VCaP (cell line): ENCODE measurements around the gene CNMD.
"Not testable (repeated sequence)": the region's sequence is repeated elsewhere in the genome, so short reads cannot be mapped to it uniquely, and the experiment has no call there.

ENCODE experiments used
- H3K27ac ChIP-seq: fragments of 450-650 bp; 2 replicates; pipeline ENCODE4 v1.5.1; 2017
- CTCF ChIP-seq: fragments of 450-650 bp; conservative IDR thresholded peaks from 2 replicates; pipeline ENCODE4 v1.5.1; 2017; ENCODE audit warnings: mild to moderate bottlenecking, moderate library complexity

CNMD gene

GRCh38 chr13:52707375-52707774 lies 32.2 kb downstream of the CNMD start:
- TF ChIP-seq CTCF = peak; percentile 39

GRCh38 chr13:52706081-52706480 lies 33.5 kb downstream of the CNMD start:
- peak overlapping the region; percentile 23; the same call in 1 of the 2 replicates for H3K27ac ChIP-seq
- TF ChIP-seq CTCF = no peak

More at GRCh38 chr13:52707375-52707774, 32.2 kb downstream of the CNMD start:
- H3K27ac ChIP-seq = no peak overlapping the region

GRCh38 chr13:52703482-52703881 lies 36.1 kb downstream of the CNMD start:
- no peak overlapping the region for H3K27ac ChIP-seq
- no peak for TF ChIP-seq CTCF

- H3K27ac ChIP-seq = no peak overlapping the region
- no peak for TF ChIP-seq CTCF
These were observed 37.7 kb downstream of the CNMD start for GRCh38 chr13:52701728-52702465.

GRCh38 chr13:52696566-52696965 lies 43.1 kb downstream of the CNMD start:
- H3K27ac ChIP-seq = no peak overlapping the region
- no peak for TF ChIP-seq CTCF

GRCh38 chr13:52695856-52696255 lies 43.8 kb downstream of the CNMD start:
- H3K27ac ChIP-seq = no peak overlapping the region
- no peak for TF ChIP-seq CTCF

GRCh38 chr13:52686376-52686775 lies 53.2 kb downstream of the CNMD start:
- no peak overlapping the region for H3K27ac ChIP-seq

GRCh38 chr13:52685806-52686205 lies 53.8 kb downstream of the CNMD start:
- not testable (repeated sequence) for H3K27ac ChIP-seq

More at GRCh38 chr13:52686376-52686775, 53.2 kb downstream of the CNMD start:
- no peak for TF ChIP-seq CTCF
